PC-3 (cell line): ENCODE measurements around the gene MYL2.

Source experiments
- EZH2 ChIP-seq: fragments of 300-600 bp; sonication (generic); IDR thresholded peaks from one replicate; pipeline ENCODE4 v1.6.1; 2017; ENCODE audit warnings: antibody characterized with exemption, mild to moderate bottlenecking, low read length; ENCODE audit not compliant: unreplicated experiment
- EZH2phosphoT487 ChIP-seq: fragments of 300-600 bp; sonication (generic); IDR thresholded peaks from 2 replicates; pipeline ENCODE4 v1.6.1; 2018; ENCODE audit warnings: mild to moderate bottlenecking, antibody characterized with exemption, low read length, borderline replicate concordance
- TF ChIP-seq, protein P1 (sequence below): fragments of 300-600 bp; sonication (generic); conservative IDR thresholded peaks from 2 replicates; pipeline ENCODE4 v1.5.1; 2017; ENCODE audit warnings: antibody characterized with exemption, low read depth, mild to moderate bottlenecking, low read length

GRCh38 chr12:110941391-110941790, 21.0 kb upstream of the MYL2 start:
- TF ChIP-seq, protein P1, sequence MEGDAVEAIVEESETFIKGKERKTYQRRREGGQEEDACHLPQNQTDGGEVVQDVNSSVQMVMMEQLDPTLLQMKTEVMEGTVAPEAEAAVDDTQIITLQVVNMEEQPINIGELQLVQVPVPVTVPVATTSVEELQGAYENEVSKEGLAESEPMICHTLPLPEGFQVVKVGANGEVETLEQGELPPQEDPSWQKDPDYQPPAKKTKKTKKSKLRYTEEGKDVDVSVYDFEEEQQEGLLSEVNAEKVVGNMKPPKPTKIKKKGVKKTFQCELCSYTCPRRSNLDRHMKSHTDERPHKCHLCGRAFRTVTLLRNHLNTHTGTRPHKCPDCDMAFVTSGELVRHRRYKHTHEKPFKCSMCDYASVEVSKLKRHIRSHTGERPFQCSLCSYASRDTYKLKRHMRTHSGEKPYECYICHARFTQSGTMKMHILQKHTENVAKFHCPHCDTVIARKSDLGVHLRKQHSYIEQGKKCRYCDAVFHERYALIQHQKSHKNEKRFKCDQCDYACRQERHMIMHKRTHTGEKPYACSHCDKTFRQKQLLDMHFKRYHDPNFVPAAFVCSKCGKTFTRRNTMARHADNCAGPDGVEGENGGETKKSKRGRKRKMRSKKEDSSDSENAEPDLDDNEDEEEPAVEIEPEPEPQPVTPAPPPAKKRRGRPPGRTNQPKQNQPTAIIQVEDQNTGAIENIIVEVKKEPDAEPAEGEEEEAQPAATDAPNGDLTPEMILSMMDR = no peak
- TF ChIP-seq EZH2 = no peak
- TF ChIP-seq EZH2phosphoT487 = no peak
